HEK293 (cell line): ENCODE data around the gene MLLT3.
A peak's percentile ranks its signal among the peaks of the same experiment; 100 is the strongest.

ENCODE experiments used
- BCL11B ChIP-seq: fragments of 450-650 bp; formaldehyde crosslinking; IDR thresholded peaks from 2 replicates; pipeline ENCODE4 v1.5.1; 2016; ENCODE audit warnings: low read depth, missing biosample characterization, missing genetic modification characterization
- GFI1B ChIP-seq: fragments of 450-650 bp; formaldehyde crosslinking; IDR thresholded peaks from 2 replicates; pipeline ENCODE4 v1.5.1; 2016; ENCODE audit warnings: missing biosample characterization, missing genetic modification characterization
- GLIS2 ChIP-seq: fragments of 450-650 bp; formaldehyde crosslinking; IDR thresholded peaks from 2 replicates; pipeline ENCODE4 v1.5.1; 2016; ENCODE audit warnings: missing biosample characterization, missing genetic modification characterization
- HOXC10 ChIP-seq: sonication (generic); formaldehyde crosslinking; IDR thresholded peaks from 2 replicates; pipeline ENCODE4 v1.8.1; 2023; ENCODE audit warnings: mild to moderate bottlenecking, missing genetic modification reagents
- KLF10 ChIP-seq: fragments of 450-650 bp; IDR thresholded peaks from 2 replicates; pipeline ENCODE4 v1.5.1; 2018; ENCODE audit warnings: missing biosample characterization, mild to moderate bottlenecking, missing genetic modification characterization
- KLF17 ChIP-seq: fragments of 450-650 bp; formaldehyde crosslinking; IDR thresholded peaks from 2 replicates; pipeline ENCODE4 v1.5.1; 2016; ENCODE audit warnings: missing biosample characterization, missing genetic modification characterization
- PRDM10 ChIP-seq: fragments of 450-650 bp; formaldehyde crosslinking; IDR thresholded peaks from 2 replicates; pipeline ENCODE4 v1.5.1; 2016; ENCODE audit warnings: missing biosample characterization, missing genetic modification characterization
- RBAK ChIP-seq: fragments of 450-650 bp; formaldehyde crosslinking; IDR thresholded peaks from 2 replicates; pipeline ENCODE4 v1.5.1; 2016; ENCODE audit warnings: missing biosample characterization, missing genetic modification characterization
- REPIN1 ChIP-seq: fragments of 450-650 bp; formaldehyde crosslinking; IDR thresholded peaks from 2 replicates; pipeline ENCODE4 v1.5.1; 2017; ENCODE audit warnings: missing biosample characterization, missing genetic modification characterization, low read depth
- SETDB1 ChIP-seq: IDR thresholded peaks from one replicate; pipeline ENCODE4 v1.6.1; 2017; ENCODE audit warnings: mild to moderate bottlenecking, low read length, moderate library complexity, mixed read lengths; ENCODE audit not compliant: insufficient read length
- SP2 ChIP-seq: fragments of 450-650 bp; formaldehyde crosslinking; IDR thresholded peaks from 2 replicates; pipeline ENCODE4 v1.5.1; 2016; ENCODE audit warnings: missing biosample characterization, missing genetic modification characterization
- SP3 ChIP-seq: fragments of 450-650 bp; formaldehyde crosslinking; IDR thresholded peaks from 2 replicates; pipeline ENCODE4 v1.5.1; 2016; ENCODE audit warnings: missing biosample characterization, missing genetic modification characterization
- SP7 ChIP-seq: fragments of 450-650 bp; formaldehyde crosslinking; IDR thresholded peaks from 2 replicates; pipeline ENCODE4 v1.5.1; 2016; ENCODE audit warnings: missing biosample characterization, missing genetic modification characterization
- TRIM28 ChIP-seq: IDR thresholded peaks from 2 replicates; pipeline ENCODE4 v1.6.1; 2011; ENCODE audit warnings: low read length, control low read depth, borderline replicate concordance
- ZBTB48 ChIP-seq: fragments of 450-650 bp; formaldehyde crosslinking; IDR thresholded peaks from 2 replicates; pipeline ENCODE4 v1.5.1; 2016; ENCODE audit warnings: missing biosample characterization, missing genetic modification characterization
- ZNF133 ChIP-seq: fragments of 450-650 bp; formaldehyde crosslinking; IDR thresholded peaks from 2 replicates; pipeline ENCODE4 v1.5.1; 2016; ENCODE audit warnings: missing biosample characterization, missing genetic modification characterization
- ZNF140 ChIP-seq: fragments of 450-650 bp; formaldehyde crosslinking; IDR thresholded peaks from 2 replicates; pipeline ENCODE4 v1.5.1; 2016; ENCODE audit warnings: missing biosample characterization, missing genetic modification characterization
- ZNF280D ChIP-seq: fragments of 450-650 bp; formaldehyde crosslinking; IDR thresholded peaks from 2 replicates; pipeline ENCODE4 v1.5.1; 2016; ENCODE audit warnings: missing biosample characterization, missing genetic modification characterization
- ZNF366 ChIP-seq: fragments of 450-650 bp; formaldehyde crosslinking; conservative IDR thresholded peaks from 2 replicates; pipeline ENCODE4 v1.5.1; 2016; ENCODE audit warnings: missing biosample characterization, missing genetic modification characterization
- ZNF391 ChIP-seq: fragments of 450-650 bp; formaldehyde crosslinking; IDR thresholded peaks from 2 replicates; pipeline ENCODE4 v1.5.1; 2016; ENCODE audit warnings: low read depth, missing biosample characterization, missing genetic modification characterization, borderline replicate concordance
- ZNF449 ChIP-seq: fragments of 450-650 bp; formaldehyde crosslinking; IDR thresholded peaks from 2 replicates; pipeline ENCODE4 v1.5.1; 2017; ENCODE audit warnings: missing biosample characterization, mild to moderate bottlenecking, missing genetic modification characterization, moderate library complexity
- ZNF514 ChIP-seq: fragments of 450-650 bp; formaldehyde crosslinking; IDR thresholded peaks from 2 replicates; pipeline ENCODE4 v1.5.1; 2016; ENCODE audit warnings: missing biosample characterization, missing genetic modification characterization
- ZNF530 ChIP-seq: fragments of 450-650 bp; formaldehyde crosslinking; IDR thresholded peaks from 2 replicates; pipeline ENCODE4 v1.5.1; 2016; ENCODE audit warnings: low read depth, missing biosample characterization, missing genetic modification characterization
- ZNF558 ChIP-seq: fragments of 450-650 bp; formaldehyde crosslinking; IDR thresholded peaks from 2 replicates; pipeline ENCODE4 v1.5.1; 2016; ENCODE audit warnings: missing biosample characterization, missing genetic modification characterization
- ZNF560 ChIP-seq: fragments of 450-650 bp; formaldehyde crosslinking; IDR thresholded peaks from 2 replicates; pipeline ENCODE4 v1.5.1; 2017; ENCODE audit warnings: missing biosample characterization, missing genetic modification characterization, borderline replicate concordance
- ZNF585B ChIP-seq: fragments of 450-650 bp; formaldehyde crosslinking; IDR thresholded peaks from 2 replicates; pipeline ENCODE4 v1.5.1; 2016; ENCODE audit warnings: missing biosample characterization, missing genetic modification characterization
- ZNF645 ChIP-seq: fragments of 450-650 bp; formaldehyde crosslinking; IDR thresholded peaks from 2 replicates; pipeline ENCODE4; 2016; ENCODE audit warnings: missing biosample characterization, missing genetic modification characterization
- ZNF660 ChIP-seq: fragments of 450-650 bp; IDR thresholded peaks from 2 replicates; pipeline ENCODE4 v1.5.1; 2018; ENCODE audit warnings: missing biosample characterization, mild to moderate bottlenecking, missing genetic modification characterization
- ZNF830 ChIP-seq: fragments of 450-650 bp; IDR thresholded peaks from 2 replicates; pipeline ENCODE4 v1.5.0; 2018; ENCODE audit warnings: missing biosample characterization, missing genetic modification characterization, low read depth, mild to moderate bottlenecking, moderate library complexity
- ZSCAN30 ChIP-seq: fragments of 450-650 bp; IDR thresholded peaks from 2 replicates; pipeline ENCODE4 v1.5.1; 2018; ENCODE audit warnings: missing biosample characterization, mild to moderate bottlenecking, missing genetic modification characterization, moderate library complexity
- ZSCAN5A ChIP-seq: fragments of 450-650 bp; formaldehyde crosslinking; IDR thresholded peaks from 2 replicates; pipeline ENCODE4 v1.5.1; 2016; ENCODE audit warnings: missing biosample characterization, missing genetic modification characterization

MLLT3 gene

GRCh38 chr9:20495098-20495497 lies 127.2 kb downstream of the MLLT3 start (continued):
- no peak for TF ChIP-seq ZNF514 (tag by site-specific recombination)
- TF ChIP-seq ZNF366 (tag by site-specific recombination), result peak; percentile 60
- no peak for TF ChIP-seq KLF17 (tag by site-specific recombination)
- no peak for TF ChIP-seq HOXC10 (CRISPR knock-in tag)
- no peak for TF ChIP-seq ZNF585B (tag by site-specific recombination)
- no peak for TF ChIP-seq ZNF645
- no peak for TF ChIP-seq ZNF449
- TF ChIP-seq ZNF133, result no peak
- TF ChIP-seq ZNF830 (tag by site-specific recombination), result no peak
- no peak for TF ChIP-seq GLIS2 (tag by site-specific recombination)
- peak; percentile 25; the same call in 1 of the 2 replicates for TF ChIP-seq BCL11B
- TF ChIP-seq SP3 (tag by site-specific recombination), result no peak
- no peak for TF ChIP-seq REPIN1 (tag by site-specific recombination)
- TF ChIP-seq ZNF140 (tag by site-specific recombination), result no peak
- TF ChIP-seq ZNF280D, result no peak
- TF ChIP-seq ZNF660 (tag by site-specific recombination), result no peak
- no peak for TF ChIP-seq ZNF391 (tag by site-specific recombination)
- no peak for TF ChIP-seq ZNF530
- TF ChIP-seq TRIM28, result 0 out of 2 replicates have a peak, but pooled peaks have one; percentile 27
- TF ChIP-seq PRDM10, result no peak
- no peak for TF ChIP-seq ZSCAN30 (tag by site-specific recombination)
- no peak for TF ChIP-seq SP2
- TF ChIP-seq RBAK (tag by site-specific recombination), result no peak
- no peak for TF ChIP-seq ZNF560 (tag by site-specific recombination)
- TF ChIP-seq KLF10 (tag by site-specific recombination), result no peak; the same call in 1 of the 2 replicates
- peak; percentile 79 for TF ChIP-seq SP7 (tag by site-specific recombination)
- no peak for TF ChIP-seq SETDB1
- no peak for TF ChIP-seq ZBTB48
- TF ChIP-seq GFI1B (tag by site-specific recombination), result peak; percentile 56; the same call in 1 of the 2 replicates
- no peak for TF ChIP-seq ZSCAN5A (tag by site-specific recombination)
- no peak for TF ChIP-seq ZNF558 (tag by site-specific recombination)
